Breast epithelium (tissue), 3 donors: ENCODE data around the gene HBEGF.

Experiments used
- CTCF ChIP-seq, 3 donors: fragments of 450-650 bp; IDR thresholded peaks; one replicate each; pipeline ENCODE4 v1.5.1; 2016 to 2017; ENCODE audit warnings: antibody characterized with exemption in 3 of 3, mild to moderate bottlenecking in 3 of 3, moderate library complexity in 3 of 3
- POLR2A ChIP-seq: fragments of 450-650 bp; IDR thresholded peaks from one replicate; pipeline ENCODE4 v1.6.1; 2016; ENCODE audit warnings: antibody characterized with exemption, mild to moderate bottlenecking, moderate library complexity
- POLR2AphosphoS5 ChIP-seq, 3 donors: sonication (generic); formaldehyde crosslinking; IDR thresholded peaks; one replicate each; pipeline ENCODE4 v1.6.1; 2017; ENCODE audit warnings: antibody characterized with exemption in 3 of 3

GRCh38 chr5:140292212-140293036 lies 54.0 kb downstream of the HBEGF start:
- TF ChIP-seq CTCF (IDR thresholded peaks at IDR 0.05) (no peak), POLR2A (no peak), POLR2AphosphoS5 (IDR thresholded peaks at IDR 0.05) (no peak)
